ENCODE results near the gene INAFM2.

Gene INAFM2

DNA sequence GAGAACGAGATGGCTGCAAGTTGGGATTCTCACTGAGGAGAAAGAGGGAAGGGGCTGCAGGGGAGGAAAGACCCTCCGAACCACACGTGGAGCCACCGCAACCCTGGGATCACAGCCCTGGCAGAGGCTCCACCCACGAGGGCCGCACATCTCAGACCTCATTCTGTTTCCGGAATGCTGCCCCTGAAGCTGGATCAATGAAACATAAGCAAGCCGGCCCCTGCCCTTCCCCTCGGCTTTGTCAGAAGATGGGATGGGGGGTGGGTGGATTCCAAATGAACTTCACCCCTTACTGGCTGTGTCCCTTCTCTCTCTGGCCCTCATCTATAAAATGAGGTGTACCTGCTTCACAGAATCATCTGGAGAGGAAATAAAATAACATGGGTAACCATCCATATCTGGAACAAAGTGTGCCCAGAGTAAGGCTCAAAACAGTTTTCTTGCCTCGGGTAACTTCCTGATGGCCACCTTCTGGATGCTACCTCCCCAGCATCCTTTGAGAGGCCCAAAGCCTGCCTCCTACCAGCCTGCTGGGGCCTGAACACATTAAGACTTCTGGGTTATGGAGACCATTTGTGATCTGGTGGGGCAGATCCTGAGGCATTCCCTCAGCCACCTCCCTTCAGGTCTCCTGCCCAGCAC lies 21.9 kb downstream of the INAFM2 start:
- H3K9ac ChIP-seq (ENCODE audit: low read length) = no peak overlapping the region

DNA sequence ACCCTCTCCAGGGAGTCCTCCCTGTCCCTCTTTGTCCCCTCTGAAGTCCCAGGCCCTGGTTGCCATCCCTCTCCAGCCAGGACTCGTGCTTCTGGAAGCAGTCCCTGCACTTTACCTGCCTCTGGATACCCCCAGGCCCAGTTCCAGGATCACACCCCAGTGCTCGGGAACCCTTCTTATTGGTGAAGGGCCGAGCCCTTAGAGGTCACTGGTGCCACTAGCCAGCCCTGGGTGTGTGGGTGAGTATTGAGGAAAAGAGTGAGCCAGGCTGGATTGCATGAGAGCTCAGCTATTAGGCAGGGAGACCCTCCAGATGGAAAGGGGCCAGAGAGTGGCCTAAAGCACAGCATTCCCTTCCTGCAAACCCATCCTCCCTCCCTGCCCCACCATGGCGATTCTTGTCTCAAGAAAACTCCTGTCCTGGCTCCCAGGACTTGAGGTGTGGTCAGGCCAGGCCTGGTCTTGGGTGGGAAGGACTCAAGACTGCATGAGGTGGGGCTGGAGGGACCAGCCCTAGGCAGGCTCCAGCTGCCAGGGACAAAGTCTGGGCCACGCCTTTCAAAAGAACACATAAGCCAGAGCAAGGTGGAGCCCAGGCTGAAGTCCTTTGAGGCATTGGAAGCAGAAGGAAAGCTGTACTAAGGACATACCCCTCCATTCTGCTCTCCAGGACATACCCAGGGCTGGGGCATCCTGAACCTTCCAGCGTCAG lies 22.5 kb downstream of the INAFM2 start:
- no peaks in the 10 kb centered on the region for H3K79me2 ChIP-seq (ENCODE audit: insufficient read depth, low read length)
- no peak overlapping the region for H2AFZ ChIP-seq (ENCODE audit: low read length)
- H3K4me1 ChIP-seq (ENCODE audit: insufficient read depth, low read length, severe bottlenecking) = no peaks in the 10 kb centered on the region
- no peaks in the 10 kb centered on the region for H3K27me3 ChIP-seq (ENCODE audit: insufficient read depth, low read length)
- no peak overlapping the region for H3K4me3 ChIP-seq (ENCODE audit: low read depth, low read length, poor library complexity, severe bottlenecking)
- H3K9me3 ChIP-seq (ENCODE audit: low read length) = no peaks in the 10 kb centered on the region
- H3K27ac ChIP-seq (ENCODE audit: low read depth, low read length, poor library complexity, severe bottlenecking) = no peak overlapping the region
- H3F3A ChIP-seq (ENCODE audit: insufficient read depth, low read length) = no peaks in the 10 kb centered on the region
- H4K20me1 ChIP-seq (ENCODE audit: insufficient read depth, low read length) = no peaks in the 10 kb centered on the region
- no peak overlapping the region for H3K4me2 ChIP-seq (ENCODE audit: low read length)
- H3K36me3 ChIP-seq (ENCODE audit: insufficient read depth, low read length) = no peaks in the 10 kb centered on the region
- H3K9me2 ChIP-seq (ENCODE audit: low read depth, low read length) = no peaks in the 10 kb centered on the region
- no peak overlapping the region for H3K9ac ChIP-seq (ENCODE audit: low read length)
- TF ChIP-seq, protein P1, sequence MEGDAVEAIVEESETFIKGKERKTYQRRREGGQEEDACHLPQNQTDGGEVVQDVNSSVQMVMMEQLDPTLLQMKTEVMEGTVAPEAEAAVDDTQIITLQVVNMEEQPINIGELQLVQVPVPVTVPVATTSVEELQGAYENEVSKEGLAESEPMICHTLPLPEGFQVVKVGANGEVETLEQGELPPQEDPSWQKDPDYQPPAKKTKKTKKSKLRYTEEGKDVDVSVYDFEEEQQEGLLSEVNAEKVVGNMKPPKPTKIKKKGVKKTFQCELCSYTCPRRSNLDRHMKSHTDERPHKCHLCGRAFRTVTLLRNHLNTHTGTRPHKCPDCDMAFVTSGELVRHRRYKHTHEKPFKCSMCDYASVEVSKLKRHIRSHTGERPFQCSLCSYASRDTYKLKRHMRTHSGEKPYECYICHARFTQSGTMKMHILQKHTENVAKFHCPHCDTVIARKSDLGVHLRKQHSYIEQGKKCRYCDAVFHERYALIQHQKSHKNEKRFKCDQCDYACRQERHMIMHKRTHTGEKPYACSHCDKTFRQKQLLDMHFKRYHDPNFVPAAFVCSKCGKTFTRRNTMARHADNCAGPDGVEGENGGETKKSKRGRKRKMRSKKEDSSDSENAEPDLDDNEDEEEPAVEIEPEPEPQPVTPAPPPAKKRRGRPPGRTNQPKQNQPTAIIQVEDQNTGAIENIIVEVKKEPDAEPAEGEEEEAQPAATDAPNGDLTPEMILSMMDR (IDR thresholded peaks at IDR 0.05; ENCODE audit: low read length) = no peak
- no peak for TF ChIP-seq EZH2 (IDR thresholded peaks at IDR 0.05; ENCODE audit: borderline replicate concordance, low read length)

More for the DNA sequence above, 21.9 kb downstream of the INAFM2 start:
- no peaks in the 10 kb centered on the region for H3K36me3 ChIP-seq (ENCODE audit: insufficient read depth, low read length)
- no peak overlapping the region for H2AFZ ChIP-seq (ENCODE audit: low read length)
- H3K9me3 ChIP-seq (ENCODE audit: low read length) = no peaks in the 10 kb centered on the region
- no peak overlapping the region for H3K27ac ChIP-seq (ENCODE audit: low read depth, low read length, poor library complexity, severe bottlenecking)
- H3K4me3 ChIP-seq (ENCODE audit: low read depth, low read length, poor library complexity, severe bottlenecking) = no peak overlapping the region
- H3K27me3 ChIP-seq (ENCODE audit: insufficient read depth, low read length) = no peaks in the 10 kb centered on the region; the same call in 1 of the 2 replicates
- no peaks in the 10 kb centered on the region for H3K79me2 ChIP-seq (ENCODE audit: insufficient read depth, low read length)
- TF ChIP-seq EZH2 (IDR thresholded peaks at IDR 0.05; ENCODE audit: borderline replicate concordance, low read length) = no peak
- TF ChIP-seq, protein P1 (IDR thresholded peaks at IDR 0.05; ENCODE audit: low read length) = no peak
- no peaks in the 10 kb centered on the region for H3F3A ChIP-seq (ENCODE audit: insufficient read depth, low read length)
- no peaks in the 10 kb centered on the region for H3K4me1 ChIP-seq (ENCODE audit: insufficient read depth, low read length, severe bottlenecking)
- no peaks in the 10 kb centered on the region for H3K9me2 ChIP-seq (ENCODE audit: low read depth, low read length)
- H4K20me1 ChIP-seq (ENCODE audit: insufficient read depth, low read length) = no peaks in the 10 kb centered on the region
- H3K4me2 ChIP-seq (ENCODE audit: low read length) = no peak overlapping the region

DNA sequence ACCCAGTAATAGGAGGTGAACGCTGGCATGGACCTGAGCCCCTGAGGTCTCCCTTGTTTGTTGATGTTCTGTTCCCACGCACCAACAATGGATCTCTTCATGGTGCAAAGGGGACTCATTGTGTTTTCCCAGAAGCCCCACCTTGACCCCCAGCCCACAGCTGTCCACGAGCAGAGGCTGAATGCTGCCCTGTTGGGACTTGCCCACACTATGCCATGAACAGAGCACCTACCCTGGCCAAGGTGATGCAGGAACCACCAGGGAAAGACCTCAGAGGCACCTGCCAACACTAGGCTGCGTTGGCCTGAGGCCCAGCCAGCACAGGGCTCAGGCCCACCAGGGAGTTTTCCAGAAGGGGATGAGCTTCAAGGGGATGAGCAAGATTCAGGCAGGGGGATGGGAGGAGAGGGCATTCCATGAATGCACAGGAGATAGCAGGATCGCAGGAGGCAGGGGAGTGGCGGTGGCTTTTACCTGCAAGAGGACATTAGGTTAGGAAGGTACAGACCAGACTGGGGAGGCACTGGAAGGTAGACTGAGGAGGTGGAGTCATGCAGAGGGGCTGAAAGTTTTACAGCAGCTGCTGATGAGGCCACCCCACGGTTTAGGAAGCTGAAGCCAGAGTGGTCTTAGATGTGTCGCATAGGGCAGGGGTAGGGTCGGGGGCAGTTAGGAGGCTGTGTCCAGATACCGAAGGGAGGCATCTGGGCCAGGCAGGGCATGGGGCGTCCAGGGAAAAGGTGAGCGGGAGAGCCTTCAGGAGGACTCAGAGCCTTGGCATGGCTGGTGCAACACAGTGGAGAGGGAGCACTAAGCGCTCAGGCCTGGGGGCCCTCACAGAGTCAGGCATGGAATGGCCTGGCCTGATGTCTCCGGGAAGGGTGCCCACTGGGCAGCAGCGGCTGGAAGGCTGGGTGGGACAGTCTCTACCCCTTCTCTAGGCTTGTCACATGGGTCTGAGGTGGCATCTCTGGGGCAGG lies 23.4 kb downstream of the INAFM2 start:
- H3K4me3 ChIP-seq (ENCODE audit: low read depth, low read length, poor library complexity, severe bottlenecking) = no peak overlapping the region
- no peaks in the 10 kb centered on the region for H3K79me2 ChIP-seq (ENCODE audit: insufficient read depth, low read length)
- TF ChIP-seq EZH2 (IDR thresholded peaks at IDR 0.05; ENCODE audit: borderline replicate concordance, low read length) = no peak
- TF ChIP-seq, protein P1 (IDR thresholded peaks at IDR 0.05; ENCODE audit: low read length) = no peak
- H3K9me3 ChIP-seq (ENCODE audit: low read length) = no peaks in the 10 kb centered on the region
- no peaks in the 10 kb centered on the region for H4K20me1 ChIP-seq (ENCODE audit: insufficient read depth, low read length)
- H3K4me1 ChIP-seq (ENCODE audit: insufficient read depth, low read length, severe bottlenecking) = no peaks in the 10 kb centered on the region
- H2AFZ ChIP-seq (ENCODE audit: low read length) = no peak overlapping the region
- H3K9ac ChIP-seq (ENCODE audit: low read length) = no peak overlapping the region
- no peaks in the 10 kb centered on the region for H3F3A ChIP-seq (ENCODE audit: insufficient read depth, low read length)
- H3K27me3 ChIP-seq (ENCODE audit: insufficient read depth, low read length) = no peaks in the 10 kb centered on the region
- no peak overlapping the region for H3K27ac ChIP-seq (ENCODE audit: low read depth, low read length, poor library complexity, severe bottlenecking)
- H3K4me2 ChIP-seq (ENCODE audit: low read length) = no peak overlapping the region
- no peaks in the 10 kb centered on the region for H3K36me3 ChIP-seq (ENCODE audit: insufficient read depth, low read length)
- no peaks in the 10 kb centered on the region for H3K9me2 ChIP-seq (ENCODE audit: low read depth, low read length)

Measured in OCI-LY1 (cell line).